BE2C (cell line): ENCODE data around the gene CREB3L1.

Experiments
- DNase-seq: peaks from one replicate; pipeline ENCODE4 v3.0.0-alpha.2; 2020
- H3K27me3 ChIP-seq: fragments of 250-450 bp; sonication (Bioruptor Pico); 2 replicates; pipeline ENCODE4 v1.5.1; 2020; ENCODE audit warnings: mild to moderate bottlenecking
- H3K36me3 ChIP-seq: fragments of 250-450 bp; sonication (Bioruptor Pico); 2 replicates; pipeline ENCODE4 v1.5.1; 2020; ENCODE audit warnings: mild to moderate bottlenecking
- H3K4me1 ChIP-seq: fragments of 250-450 bp; sonication (Bioruptor Pico); 2 replicates; pipeline ENCODE4 v1.5.1; 2020
- H3K4me3 ChIP-seq: 2 replicates; pipeline ENCODE4 v1.5.1; 2011; ENCODE audit warnings: low read depth, low read length
- H3K9me3 ChIP-seq: fragments of 250-450 bp; sonication (Bioruptor Pico); 2 replicates; pipeline ENCODE4 v1.5.1; 2020
- TF ChIP-seq, protein P1 (sequence below): IDR thresholded peaks from 2 replicates; pipeline ENCODE4 v1.5.1; 2012; ENCODE audit warnings: mild to moderate bottlenecking, low read depth, low read length

Gene CREB3L1

DNA sequence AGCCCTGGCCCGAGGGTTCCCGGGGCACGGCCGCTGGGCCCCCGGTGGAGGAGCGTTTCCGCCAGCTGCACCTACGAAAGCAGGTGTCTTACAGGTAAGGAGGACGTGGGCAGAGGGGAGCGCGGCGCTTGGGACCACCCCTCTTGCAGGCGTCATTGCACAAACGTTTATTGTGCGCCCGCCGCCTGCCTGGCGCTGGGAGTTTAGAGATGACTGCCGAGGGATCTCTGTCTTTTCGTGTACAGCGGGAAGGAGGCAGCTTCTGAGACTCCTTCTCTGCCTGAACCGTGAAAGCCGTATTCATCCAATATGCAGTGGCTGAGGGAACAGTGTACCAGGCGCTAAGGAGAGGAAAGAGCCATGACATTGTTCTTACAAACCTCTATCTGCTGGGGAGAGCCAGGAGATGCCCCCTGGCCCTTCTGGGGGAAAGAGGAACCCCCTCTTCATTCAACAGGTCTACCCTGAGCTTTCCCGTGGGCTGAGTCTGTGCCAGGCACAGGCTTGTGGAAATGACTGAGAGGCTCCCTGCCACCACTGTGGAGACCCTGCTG, 56.0 kb downstream of the CREB3L1 start:
- H3K4me3 ChIP-seq = no peak overlapping the region
- TF ChIP-seq, protein P1, sequence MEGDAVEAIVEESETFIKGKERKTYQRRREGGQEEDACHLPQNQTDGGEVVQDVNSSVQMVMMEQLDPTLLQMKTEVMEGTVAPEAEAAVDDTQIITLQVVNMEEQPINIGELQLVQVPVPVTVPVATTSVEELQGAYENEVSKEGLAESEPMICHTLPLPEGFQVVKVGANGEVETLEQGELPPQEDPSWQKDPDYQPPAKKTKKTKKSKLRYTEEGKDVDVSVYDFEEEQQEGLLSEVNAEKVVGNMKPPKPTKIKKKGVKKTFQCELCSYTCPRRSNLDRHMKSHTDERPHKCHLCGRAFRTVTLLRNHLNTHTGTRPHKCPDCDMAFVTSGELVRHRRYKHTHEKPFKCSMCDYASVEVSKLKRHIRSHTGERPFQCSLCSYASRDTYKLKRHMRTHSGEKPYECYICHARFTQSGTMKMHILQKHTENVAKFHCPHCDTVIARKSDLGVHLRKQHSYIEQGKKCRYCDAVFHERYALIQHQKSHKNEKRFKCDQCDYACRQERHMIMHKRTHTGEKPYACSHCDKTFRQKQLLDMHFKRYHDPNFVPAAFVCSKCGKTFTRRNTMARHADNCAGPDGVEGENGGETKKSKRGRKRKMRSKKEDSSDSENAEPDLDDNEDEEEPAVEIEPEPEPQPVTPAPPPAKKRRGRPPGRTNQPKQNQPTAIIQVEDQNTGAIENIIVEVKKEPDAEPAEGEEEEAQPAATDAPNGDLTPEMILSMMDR = no peak
- no peak for DNase-seq
- peaks cover 25% of the 10 kb centered on the region for H3K27me3 ChIP-seq
- H3K9me3 ChIP-seq = no peaks in the 10 kb centered on the region
- no peaks in the 10 kb centered on the region for H3K4me1 ChIP-seq
- no peaks in the 10 kb centered on the region for H3K36me3 ChIP-seq

- TF ChIP-seq, protein P1 = no peak
- Histone ChIP-seq H3K36me3 (no peaks in the 10 kb centered on the region), H3K27me3 (peaks cover 25% of the 10 kb centered on the region), H3K4me1 (no peaks in the 10 kb centered on the region), H3K4me3 (no peak overlapping the region), H3K9me3 (no peaks in the 10 kb centered on the region)
- no peak for DNase-seq
These were observed 56.7 kb downstream of the CREB3L1 start for GRCh38 chr11:46334211-46334610.

- no peaks in the 10 kb centered on the region for H3K36me3 ChIP-seq
- no peak for DNase-seq
- no peaks in the 10 kb centered on the region for H3K9me3 ChIP-seq
- TF ChIP-seq, protein P1 = no peak
- H3K27me3 ChIP-seq = peaks cover 25% of the 10 kb centered on the region
- no peaks in the 10 kb centered on the region for H3K4me1 ChIP-seq
- no peak overlapping the region for H3K4me3 ChIP-seq
These were observed 57.8 kb downstream of the CREB3L1 start for GRCh38 chr11:46335271-46335670.

DNA sequence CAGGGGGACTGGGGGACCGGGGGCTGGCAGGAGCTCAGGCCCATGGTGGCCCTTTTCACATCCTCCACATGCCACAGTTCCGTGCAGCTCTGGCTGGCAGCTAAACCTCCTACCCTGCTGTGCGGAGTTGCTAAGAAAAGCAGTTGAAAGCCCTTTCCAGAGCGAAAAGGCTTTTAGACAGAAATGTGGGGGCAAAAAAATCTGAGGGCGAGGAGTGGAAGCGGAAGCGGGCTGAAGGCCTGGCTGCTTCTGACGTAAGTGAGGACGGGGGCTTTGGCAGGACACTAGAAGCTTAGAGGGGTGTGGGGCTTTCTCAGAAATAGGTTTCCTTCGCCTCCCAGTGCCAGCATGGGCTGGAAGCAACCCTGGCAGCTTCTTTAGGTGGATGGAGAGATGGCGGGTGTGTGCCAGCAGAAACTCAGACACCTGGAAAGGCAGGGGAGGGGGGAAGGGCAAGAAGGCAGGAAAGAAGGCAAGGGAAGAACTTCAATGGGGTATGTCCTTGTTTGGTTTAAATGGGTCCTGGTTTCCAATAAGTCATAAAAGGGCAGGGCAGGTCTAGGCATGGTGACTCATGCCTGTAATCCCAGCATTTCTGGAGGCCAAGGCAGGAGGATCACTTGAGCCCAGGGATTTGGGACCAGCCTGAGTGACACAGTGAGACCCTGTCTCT, 58.6 kb downstream of the CREB3L1 start:
- Histone ChIP-seq H3K4me1 (no peaks in the 10 kb centered on the region), H3K36me3 (no peaks in the 10 kb centered on the region), H3K9me3 (no peaks in the 10 kb centered on the region), H3K27me3 (peaks cover 25% of the 10 kb centered on the region), H3K4me3 (no peak overlapping the region)
- DNase-seq = no peak
- TF ChIP-seq, protein P1 = no peak

- no peak for DNase-seq
- Histone ChIP-seq H3K4me3 (no peak overlapping the region), H3K36me3 (no peaks in the 10 kb centered on the region), H3K27me3 (peaks cover 25% of the 10 kb centered on the region), H3K4me1 (no peaks in the 10 kb centered on the region), H3K9me3 (no peaks in the 10 kb centered on the region)
- TF ChIP-seq, protein P1 = no peak
These were observed 59.2 kb downstream of the CREB3L1 start for GRCh38 chr11:46336563-46337180.
